ENCODE results near the gene C9orf153.
A peak's percentile ranks its signal among the peaks of the same experiment; 100 is the strongest.

The C9orf153 gene

DNA sequence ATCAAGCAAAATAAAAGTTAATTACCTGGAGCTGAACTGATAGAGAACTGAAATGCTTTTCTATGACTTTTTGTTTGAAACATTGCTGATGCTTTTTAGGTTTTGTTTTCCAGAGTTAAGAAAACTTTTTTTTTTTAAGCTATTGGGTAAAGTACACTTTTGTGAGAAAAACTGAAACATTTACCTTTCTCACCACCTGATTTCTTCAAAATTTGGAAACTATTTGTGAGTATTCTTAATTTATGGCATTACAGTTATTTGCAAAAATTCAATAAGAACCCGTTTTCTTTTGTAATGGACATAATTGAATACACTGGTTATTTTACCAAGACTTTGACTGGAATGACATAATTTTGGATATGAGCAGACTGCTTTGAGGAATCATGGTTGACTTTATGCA, 6.6 kb downstream of the C9orf153 start:
- TF ChIP-seq, protein P1, sequence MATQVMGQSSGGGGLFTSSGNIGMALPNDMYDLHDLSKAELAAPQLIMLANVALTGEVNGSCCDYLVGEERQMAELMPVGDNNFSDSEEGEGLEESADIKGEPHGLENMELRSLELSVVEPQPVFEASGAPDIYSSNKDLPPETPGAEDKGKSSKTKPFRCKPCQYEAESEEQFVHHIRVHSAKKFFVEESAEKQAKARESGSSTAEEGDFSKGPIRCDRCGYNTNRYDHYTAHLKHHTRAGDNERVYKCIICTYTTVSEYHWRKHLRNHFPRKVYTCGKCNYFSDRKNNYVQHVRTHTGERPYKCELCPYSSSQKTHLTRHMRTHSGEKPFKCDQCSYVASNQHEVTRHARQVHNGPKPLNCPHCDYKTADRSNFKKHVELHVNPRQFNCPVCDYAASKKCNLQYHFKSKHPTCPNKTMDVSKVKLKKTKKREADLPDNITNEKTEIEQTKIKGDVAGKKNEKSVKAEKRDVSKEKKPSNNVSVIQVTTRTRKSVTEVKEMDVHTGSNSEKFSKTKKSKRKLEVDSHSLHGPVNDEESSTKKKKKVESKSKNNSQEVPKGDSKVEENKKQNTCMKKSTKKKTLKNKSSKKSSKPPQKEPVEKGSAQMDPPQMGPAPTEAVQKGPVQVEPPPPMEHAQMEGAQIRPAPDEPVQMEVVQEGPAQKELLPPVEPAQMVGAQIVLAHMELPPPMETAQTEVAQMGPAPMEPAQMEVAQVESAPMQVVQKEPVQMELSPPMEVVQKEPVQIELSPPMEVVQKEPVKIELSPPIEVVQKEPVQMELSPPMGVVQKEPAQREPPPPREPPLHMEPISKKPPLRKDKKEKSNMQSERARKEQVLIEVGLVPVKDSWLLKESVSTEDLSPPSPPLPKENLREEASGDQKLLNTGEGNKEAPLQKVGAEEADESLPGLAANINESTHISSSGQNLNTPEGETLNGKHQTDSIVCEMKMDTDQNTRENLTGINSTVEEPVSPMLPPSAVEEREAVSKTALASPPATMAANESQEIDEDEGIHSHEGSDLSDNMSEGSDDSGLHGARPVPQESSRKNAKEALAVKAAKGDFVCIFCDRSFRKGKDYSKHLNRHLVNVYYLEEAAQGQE (IDR thresholded peaks at IDR 0.05; ENCODE audit: low read depth): no peak
- TF ChIP-seq NFIC (IDR thresholded peaks at IDR 0.05): no peak
- TF ChIP-seq, protein P2, sequence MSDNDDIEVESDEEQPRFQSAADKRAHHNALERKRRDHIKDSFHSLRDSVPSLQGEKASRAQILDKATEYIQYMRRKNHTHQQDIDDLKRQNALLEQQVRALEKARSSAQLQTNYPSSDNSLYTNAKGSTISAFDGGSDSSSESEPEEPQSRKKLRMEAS (IDR thresholded peaks at IDR 0.05): no peak
- no peak for TF ChIP-seq EP300 (IDR thresholded peaks at IDR 0.05; ENCODE audit: borderline replicate concordance)
- TF ChIP-seq ZBTB7A (IDR thresholded peaks at IDR 0.05; ENCODE audit: low read depth): no peak
- no peak for TF ChIP-seq CREB1 (IDR thresholded peaks at IDR 0.05; ENCODE audit: low read depth)
- TF ChIP-seq, protein P3, sequence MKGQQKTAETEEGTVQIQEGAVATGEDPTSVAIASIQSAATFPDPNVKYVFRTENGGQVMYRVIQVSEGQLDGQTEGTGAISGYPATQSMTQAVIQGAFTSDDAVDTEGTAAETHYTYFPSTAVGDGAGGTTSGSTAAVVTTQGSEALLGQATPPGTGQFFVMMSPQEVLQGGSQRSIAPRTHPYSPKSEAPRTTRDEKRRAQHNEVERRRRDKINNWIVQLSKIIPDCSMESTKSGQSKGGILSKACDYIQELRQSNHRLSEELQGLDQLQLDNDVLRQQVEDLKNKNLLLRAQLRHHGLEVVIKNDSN (IDR thresholded peaks at IDR 0.05): no peak
- TF ChIP-seq TEAD4 (IDR thresholded peaks at IDR 0.05): no peak
- no peak for TF ChIP-seq TAF1 (IDR thresholded peaks at IDR 0.05; ENCODE audit: low read depth)
- no peak for TF ChIP-seq RAD21 (IDR thresholded peaks at IDR 0.05; ENCODE audit: low read depth)
- TF ChIP-seq EGR1 (IDR thresholded peaks at IDR 0.05): no peak
- no peak for TF ChIP-seq YY1 (IDR thresholded peaks at IDR 0.05; ENCODE audit: low read depth)
- no peak for TF ChIP-seq TCF12 (IDR thresholded peaks at IDR 0.05; ENCODE audit: low read depth)
- no peak for TF ChIP-seq CEBPB (IDR thresholded peaks at IDR 0.05)
- no peak for TF ChIP-seq FOXM1 (IDR thresholded peaks at IDR 0.05; ENCODE audit: borderline replicate concordance, low read depth)

DNA sequence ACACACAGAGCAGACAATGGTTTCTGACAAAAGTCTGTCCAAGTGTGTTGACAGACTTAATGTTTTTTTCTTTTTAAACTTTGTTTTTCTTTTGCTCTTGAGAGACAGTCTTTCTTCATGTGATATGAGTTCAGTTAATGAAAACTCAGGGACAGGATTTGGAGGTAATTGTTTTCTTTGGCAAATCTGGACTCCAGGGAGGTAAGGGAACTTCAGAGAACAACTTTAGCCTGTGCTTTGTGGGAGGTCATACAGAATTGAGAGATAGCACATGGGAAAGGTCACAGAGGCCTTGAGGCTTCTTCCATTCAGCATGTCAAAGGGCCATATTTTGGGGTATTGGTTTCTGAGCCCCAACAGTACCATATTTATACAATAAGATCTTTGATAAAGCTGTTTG, 9.3 kb downstream of the C9orf153 start:
- TF ChIP-seq, protein P1 (IDR thresholded peaks at IDR 0.05; ENCODE audit: low read depth): no peak
- TF ChIP-seq RAD21 (IDR thresholded peaks at IDR 0.05; ENCODE audit: low read depth): no peak
- no peak for TF ChIP-seq CEBPB (IDR thresholded peaks at IDR 0.05)
- TF ChIP-seq YY1 (IDR thresholded peaks at IDR 0.05; ENCODE audit: low read depth): no peak
- TF ChIP-seq TCF12 (IDR thresholded peaks at IDR 0.05; ENCODE audit: low read depth): no peak
- no peak for TF ChIP-seq NFIC (IDR thresholded peaks at IDR 0.05)
- TF ChIP-seq EP300 (IDR thresholded peaks at IDR 0.05; ENCODE audit: borderline replicate concordance): no peak
- no peak for TF ChIP-seq EGR1 (IDR thresholded peaks at IDR 0.05)
- TF ChIP-seq, protein P3 (IDR thresholded peaks at IDR 0.05): no peak
- TF ChIP-seq TAF1 (IDR thresholded peaks at IDR 0.05; ENCODE audit: low read depth): no peak
- TF ChIP-seq, protein P2 (IDR thresholded peaks at IDR 0.05): no peak

DNA sequence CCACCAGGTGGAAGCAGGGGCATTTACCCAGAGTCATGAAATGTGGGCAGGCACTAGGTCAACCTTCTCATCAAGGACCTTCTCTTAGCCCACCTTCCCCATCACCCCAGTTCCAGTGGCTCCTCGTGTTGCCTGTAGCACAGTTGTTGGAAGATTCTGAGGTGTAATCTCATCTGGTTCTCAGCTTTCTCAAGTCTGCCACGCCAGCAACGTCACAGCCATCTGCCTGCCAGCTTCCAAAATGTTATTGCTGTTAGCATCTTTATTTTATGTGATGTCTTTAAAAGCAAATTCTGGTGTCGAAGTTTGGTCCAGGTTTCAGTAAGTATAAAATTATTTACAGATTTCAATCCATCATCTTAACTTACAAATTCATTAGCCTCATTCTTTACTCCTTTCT, 10.7 kb downstream of the C9orf153 start:
- no peak for TF ChIP-seq TCF12 (IDR thresholded peaks at IDR 0.05; ENCODE audit: low read depth)
- TF ChIP-seq EP300 (IDR thresholded peaks at IDR 0.05; ENCODE audit: borderline replicate concordance): no peak
- TF ChIP-seq NFIC (IDR thresholded peaks at IDR 0.05): no peak
- TF ChIP-seq CREB1 (IDR thresholded peaks at IDR 0.05; ENCODE audit: low read depth): no peak
- TF ChIP-seq CEBPB (IDR thresholded peaks at IDR 0.05): no peak
- no peak for TF ChIP-seq TEAD4 (IDR thresholded peaks at IDR 0.05)
- TF ChIP-seq FOXM1 (IDR thresholded peaks at IDR 0.05; ENCODE audit: borderline replicate concordance, low read depth): no peak
- TF ChIP-seq RAD21 (IDR thresholded peaks at IDR 0.05; ENCODE audit: low read depth): no peak
- TF ChIP-seq, protein P3 (IDR thresholded peaks at IDR 0.05): no peak
- TF ChIP-seq TAF1 (IDR thresholded peaks at IDR 0.05; ENCODE audit: low read depth): no peak
- no peak for TF ChIP-seq YY1 (IDR thresholded peaks at IDR 0.05; ENCODE audit: low read depth)
- TF ChIP-seq, protein P1 (IDR thresholded peaks at IDR 0.05; ENCODE audit: low read depth): no peak
- no peak for TF ChIP-seq ZBTB7A (IDR thresholded peaks at IDR 0.05; ENCODE audit: low read depth)
- TF ChIP-seq, protein P2 (IDR thresholded peaks at IDR 0.05): no peak

DNA sequence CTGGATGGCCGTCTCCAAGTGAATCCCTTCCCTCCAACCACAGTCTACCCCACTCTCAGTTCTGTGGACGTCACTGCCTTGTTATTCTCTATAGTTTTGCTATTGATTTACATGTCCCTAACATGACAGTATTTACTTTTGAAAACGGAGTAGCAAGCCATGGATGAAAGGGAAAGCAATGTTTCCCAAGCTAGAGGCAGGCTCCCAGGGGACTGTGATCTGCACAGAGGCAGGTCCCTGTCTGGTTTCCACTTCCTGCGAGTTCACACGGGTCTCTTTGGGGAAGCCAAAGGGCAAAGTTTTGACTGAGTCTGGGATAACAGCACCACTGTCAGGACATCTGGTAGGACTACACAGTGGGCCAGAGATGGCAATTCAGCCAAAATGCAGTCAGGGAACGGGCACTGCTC, 12.7 kb downstream of the C9orf153 start:
- TF ChIP-seq TEAD4 (IDR thresholded peaks at IDR 0.05) (no peak), EP300 (IDR thresholded peaks at IDR 0.05; ENCODE audit: borderline replicate concordance) (no peak), YY1 (IDR thresholded peaks at IDR 0.05; ENCODE audit: low read depth) (no peak), TCF12 (IDR thresholded peaks at IDR 0.05; ENCODE audit: low read depth) (no peak), RAD21 (IDR thresholded peaks at IDR 0.05; ENCODE audit: low read depth) (peak; percentile 29; the same call in 1 of the 2 replicates), CEBPB (IDR thresholded peaks at IDR 0.05) (no peak), EGR1 (IDR thresholded peaks at IDR 0.05) (no peak)
- TF ChIP-seq, protein P1 (IDR thresholded peaks at IDR 0.05; ENCODE audit: low read depth): no peak
